HEK293 (cell line): ENCODE data around the gene LDLRAD4.

Experiments used
- BCL11A ChIP-seq: fragments of 450-650 bp; formaldehyde crosslinking; IDR thresholded peaks from 2 replicates; pipeline ENCODE4 v1.5.1; 2016; ENCODE audit warnings: low read depth, missing biosample characterization, missing genetic modification characterization
- RBAK ChIP-seq: fragments of 450-650 bp; formaldehyde crosslinking; IDR thresholded peaks from 2 replicates; pipeline ENCODE4 v1.5.1; 2016; ENCODE audit warnings: missing biosample characterization, missing genetic modification characterization
- ZBTB1 ChIP-seq: fragments of 450-650 bp; formaldehyde crosslinking; IDR thresholded peaks from 2 replicates; pipeline ENCODE4 v1.5.1; 2016; ENCODE audit warnings: missing biosample characterization, missing genetic modification characterization
- ZBTB44 ChIP-seq: fragments of 450-650 bp; IDR thresholded peaks from 2 replicates; pipeline ENCODE4 v1.5.1; 2018; ENCODE audit warnings: missing biosample characterization, mild to moderate bottlenecking, missing genetic modification characterization
- ZEB2 ChIP-seq: fragments of 450-650 bp; formaldehyde crosslinking; IDR thresholded peaks from 2 replicates; pipeline ENCODE4 v1.5.1; 2016; ENCODE audit warnings: missing biosample characterization, missing genetic modification characterization
- ZNF24 ChIP-seq: fragments of 450-650 bp; formaldehyde crosslinking; IDR thresholded peaks from 2 replicates; pipeline ENCODE4 v1.5.1; 2016; ENCODE audit warnings: missing biosample characterization, missing genetic modification characterization
- ZNF274 ChIP-seq, 2 experiments: fragments of 200-500 bp in 1 of 2; fragments of 450-650 bp in 1 of 2; sonication (Bioruptor generic) in 1 of 2; formaldehyde crosslinking in 1 of 2; IDR thresholded peaks; 2 replicates each; pipeline versions ENCODE4 v1.5.1 to v1.6.1; 2014 to 2016; ENCODE audit warnings: borderline replicate concordance in 1 of 2, inconsistent platforms in 1 of 2, low read length in 1 of 2, missing biosample characterization in 1 of 2, missing genetic modification characterization in 1 of 2
- ZNF701 ChIP-seq: fragments of 450-650 bp; formaldehyde crosslinking; IDR thresholded peaks from 2 replicates; pipeline ENCODE4 v1.5.1; 2016; ENCODE audit warnings: missing biosample characterization, missing genetic modification characterization
- ZSCAN18 ChIP-seq: fragments of 450-650 bp; formaldehyde crosslinking; IDR thresholded peaks from 2 replicates; pipeline ENCODE4 v1.5.1; 2016; ENCODE audit warnings: missing biosample characterization, missing genetic modification characterization
- TF ChIP-seq, protein P1 (sequence below): fragments of 450-650 bp; formaldehyde crosslinking; IDR thresholded peaks from 2 replicates; pipeline ENCODE4 v1.5.1; 2016; ENCODE audit warnings: missing biosample characterization, missing genetic modification characterization
- TF ChIP-seq, protein P2 (sequence below): fragments of 450-650 bp; formaldehyde crosslinking; IDR thresholded peaks from 2 replicates; pipeline ENCODE4 v1.5.1; 2016; ENCODE audit warnings: missing biosample characterization, missing genetic modification characterization
- TF ChIP-seq, protein P3 (sequence below): fragments of 450-650 bp; formaldehyde crosslinking; IDR thresholded peaks from 2 replicates; pipeline ENCODE4 v1.5.1; 2016; ENCODE audit warnings: missing biosample characterization, missing genetic modification characterization

GRCh38 chr18:13353084-13353823 lies 134.7 kb downstream of the LDLRAD4 start:
- TF ChIP-seq, protein P1, sequence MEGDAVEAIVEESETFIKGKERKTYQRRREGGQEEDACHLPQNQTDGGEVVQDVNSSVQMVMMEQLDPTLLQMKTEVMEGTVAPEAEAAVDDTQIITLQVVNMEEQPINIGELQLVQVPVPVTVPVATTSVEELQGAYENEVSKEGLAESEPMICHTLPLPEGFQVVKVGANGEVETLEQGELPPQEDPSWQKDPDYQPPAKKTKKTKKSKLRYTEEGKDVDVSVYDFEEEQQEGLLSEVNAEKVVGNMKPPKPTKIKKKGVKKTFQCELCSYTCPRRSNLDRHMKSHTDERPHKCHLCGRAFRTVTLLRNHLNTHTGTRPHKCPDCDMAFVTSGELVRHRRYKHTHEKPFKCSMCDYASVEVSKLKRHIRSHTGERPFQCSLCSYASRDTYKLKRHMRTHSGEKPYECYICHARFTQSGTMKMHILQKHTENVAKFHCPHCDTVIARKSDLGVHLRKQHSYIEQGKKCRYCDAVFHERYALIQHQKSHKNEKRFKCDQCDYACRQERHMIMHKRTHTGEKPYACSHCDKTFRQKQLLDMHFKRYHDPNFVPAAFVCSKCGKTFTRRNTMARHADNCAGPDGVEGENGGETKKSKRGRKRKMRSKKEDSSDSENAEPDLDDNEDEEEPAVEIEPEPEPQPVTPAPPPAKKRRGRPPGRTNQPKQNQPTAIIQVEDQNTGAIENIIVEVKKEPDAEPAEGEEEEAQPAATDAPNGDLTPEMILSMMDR (tag by site-specific recombination) = no peak
- TF ChIP-seq ZNF701 (tag by site-specific recombination) (no peak), RBAK (tag by site-specific recombination) (no peak), ZBTB1 (no peak), ZNF24 (tag by site-specific recombination) (no peak), ZBTB44 (tag by site-specific recombination) (no peak), ZNF274 (IDR thresholded peaks at IDR 0.05; ENCODE audit: low read length) (no peak), ZNF274 (tag by site-specific recombination; IDR thresholded peaks at IDR 0.05; ENCODE audit: borderline replicate concordance) (no peak), BCL11A (no peak), ZSCAN18 (no peak), ZEB2 (tag by site-specific recombination) (no peak)
- TF ChIP-seq, protein P2, sequence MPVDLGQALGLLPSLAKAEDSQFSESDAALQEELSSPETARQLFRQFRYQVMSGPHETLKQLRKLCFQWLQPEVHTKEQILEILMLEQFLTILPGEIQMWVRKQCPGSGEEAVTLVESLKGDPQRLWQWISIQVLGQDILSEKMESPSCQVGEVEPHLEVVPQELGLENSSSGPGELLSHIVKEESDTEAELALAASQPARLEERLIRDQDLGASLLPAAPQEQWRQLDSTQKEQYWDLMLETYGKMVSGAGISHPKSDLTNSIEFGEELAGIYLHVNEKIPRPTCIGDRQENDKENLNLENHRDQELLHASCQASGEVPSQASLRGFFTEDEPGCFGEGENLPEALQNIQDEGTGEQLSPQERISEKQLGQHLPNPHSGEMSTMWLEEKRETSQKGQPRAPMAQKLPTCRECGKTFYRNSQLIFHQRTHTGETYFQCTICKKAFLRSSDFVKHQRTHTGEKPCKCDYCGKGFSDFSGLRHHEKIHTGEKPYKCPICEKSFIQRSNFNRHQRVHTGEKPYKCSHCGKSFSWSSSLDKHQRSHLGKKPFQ (tag by site-specific recombination) = no peak
- TF ChIP-seq, protein P3, sequence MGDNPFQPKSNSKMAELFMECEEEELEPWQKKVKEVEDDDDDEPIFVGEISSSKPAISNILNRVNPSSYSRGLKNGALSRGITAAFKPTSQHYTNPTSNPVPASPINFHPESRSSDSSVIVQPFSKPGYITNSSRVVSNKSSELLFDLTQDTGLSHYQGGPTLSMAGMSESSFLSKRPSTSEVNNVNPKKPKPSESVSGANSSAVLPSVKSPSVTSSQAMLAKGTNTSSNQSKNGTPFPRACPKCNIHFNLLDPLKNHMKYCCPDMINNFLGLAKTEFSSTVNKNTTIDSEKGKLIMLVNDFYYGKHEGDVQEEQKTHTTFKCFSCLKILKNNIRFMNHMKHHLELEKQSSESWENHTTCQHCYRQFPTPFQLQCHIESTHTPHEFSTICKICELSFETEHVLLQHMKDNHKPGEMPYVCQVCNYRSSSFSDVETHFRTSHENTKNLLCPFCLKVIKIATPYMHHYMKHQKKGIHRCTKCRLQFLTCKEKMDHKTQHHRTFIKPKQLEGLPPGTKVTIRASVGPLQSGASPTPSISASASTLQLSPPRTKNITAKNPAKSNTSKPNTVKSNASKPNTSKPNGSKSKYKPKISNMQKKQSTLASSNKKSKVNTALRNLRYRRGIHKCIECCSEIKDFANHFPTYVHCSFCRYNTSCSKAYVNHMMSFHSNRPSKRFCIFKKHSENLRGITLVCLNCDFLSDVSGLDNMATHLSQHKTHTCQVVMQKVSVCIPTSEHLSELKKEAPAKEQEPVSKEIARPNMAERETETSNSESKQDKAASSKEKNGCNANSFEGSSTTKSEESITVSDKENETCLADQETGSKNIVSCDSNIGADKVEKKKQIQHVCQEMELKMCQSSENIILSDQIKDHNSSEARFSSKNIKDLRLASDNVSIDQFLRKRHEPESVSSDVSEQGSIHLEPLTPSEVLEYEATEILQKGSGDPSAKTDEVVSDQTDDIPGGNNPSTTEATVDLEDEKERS (tag by site-specific recombination) = no peak
